BJ (cell line): Measurements from ENCODE around the gene CARD14. TPM values are rescaled to one million over a fixed set of nuclear protein-coding genes. Genes with fewer than 3 reads are reported as not detected.

ENCODE experiments used
- CTCF ChIA-PET: fragments of 350-600 bp; formaldehyde crosslinking; extraction: SDS; loops from one replicate; lab custom pipeline; 2021; ENCODE audit warnings: antibody characterized with exemption, inconsistent platforms; lab: Yijun Ruan, JAX
- POLR2A ChIA-PET: fragments of 300-600 bp; sonication (Branson Sonifier 250); formaldehyde crosslinking; extraction: SDS; loops from one replicate; lab custom pipeline; 2021; ENCODE audit warnings: antibody characterized with exemption; lab: Charles Lee
- DNase-seq: peaks from one replicate; pipeline ENCODE4 v3.0.0-alpha.2; 2011; ENCODE audit warnings: low read depth
- H3K27me3 ChIP-seq: 2 replicates; pipeline ENCODE4 v1.6.0; 2011; ENCODE audit warnings: low read length; ENCODE audit not compliant: control insufficient read depth, insufficient read depth
- H3K36me3 ChIP-seq: 2 replicates; pipeline ENCODE4 v1.5.1; 2011; ENCODE audit warnings: low read length; ENCODE audit not compliant: control insufficient read depth, insufficient read depth
- H3K4me3 ChIP-seq: 2 replicates; pipeline ENCODE4 v1.5.1; 2011; ENCODE audit warnings: low read depth, mild to moderate bottlenecking, control low read depth, low read length
- polyA plus RNA-seq: library from polyadenylated mRNA; depleted of rRNA; stranded (reverse); fragments of >200 nt; gene quantifications from 2 replicates; pipeline ENCODE4 v1.2.3, GENCODE V29; 2011
- TF ChIP-seq, protein P1 (sequence below): IDR thresholded peaks from 2 replicates; pipeline ENCODE4 v1.5.1; 2011; ENCODE audit warnings: low read depth, mild to moderate bottlenecking, control low read depth, inconsistent platforms, low read length, moderate library complexity; ENCODE audit not compliant: insufficient read depth

The CARD14 gene
- polyA plus RNA-seq, 1 experiment, result not detected

- POLR2A ChIA-PET, result no interaction called here
- Histone ChIP-seq H3K36me3 (no peaks in the 10 kb centered on the region), H3K4me3 (no peak overlapping the region), H3K27me3 (peaks cover 5% of the 10 kb centered on the region)
- DNase-seq, result no peak
- CTCF ChIA-PET, result interaction anchor here (1.1 to 2.1 kb wide), 4 partner anchors 8 to 105 kb away, joined by 3 to 8 read pairs (median 4); no protein-coding TSS in a partner anchor
- TF ChIP-seq, protein P1, sequence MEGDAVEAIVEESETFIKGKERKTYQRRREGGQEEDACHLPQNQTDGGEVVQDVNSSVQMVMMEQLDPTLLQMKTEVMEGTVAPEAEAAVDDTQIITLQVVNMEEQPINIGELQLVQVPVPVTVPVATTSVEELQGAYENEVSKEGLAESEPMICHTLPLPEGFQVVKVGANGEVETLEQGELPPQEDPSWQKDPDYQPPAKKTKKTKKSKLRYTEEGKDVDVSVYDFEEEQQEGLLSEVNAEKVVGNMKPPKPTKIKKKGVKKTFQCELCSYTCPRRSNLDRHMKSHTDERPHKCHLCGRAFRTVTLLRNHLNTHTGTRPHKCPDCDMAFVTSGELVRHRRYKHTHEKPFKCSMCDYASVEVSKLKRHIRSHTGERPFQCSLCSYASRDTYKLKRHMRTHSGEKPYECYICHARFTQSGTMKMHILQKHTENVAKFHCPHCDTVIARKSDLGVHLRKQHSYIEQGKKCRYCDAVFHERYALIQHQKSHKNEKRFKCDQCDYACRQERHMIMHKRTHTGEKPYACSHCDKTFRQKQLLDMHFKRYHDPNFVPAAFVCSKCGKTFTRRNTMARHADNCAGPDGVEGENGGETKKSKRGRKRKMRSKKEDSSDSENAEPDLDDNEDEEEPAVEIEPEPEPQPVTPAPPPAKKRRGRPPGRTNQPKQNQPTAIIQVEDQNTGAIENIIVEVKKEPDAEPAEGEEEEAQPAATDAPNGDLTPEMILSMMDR, result no peak
Observed at GRCh38 chr17:80187515-80187941, 17.7 kb downstream of the CARD14 start.

DNA sequence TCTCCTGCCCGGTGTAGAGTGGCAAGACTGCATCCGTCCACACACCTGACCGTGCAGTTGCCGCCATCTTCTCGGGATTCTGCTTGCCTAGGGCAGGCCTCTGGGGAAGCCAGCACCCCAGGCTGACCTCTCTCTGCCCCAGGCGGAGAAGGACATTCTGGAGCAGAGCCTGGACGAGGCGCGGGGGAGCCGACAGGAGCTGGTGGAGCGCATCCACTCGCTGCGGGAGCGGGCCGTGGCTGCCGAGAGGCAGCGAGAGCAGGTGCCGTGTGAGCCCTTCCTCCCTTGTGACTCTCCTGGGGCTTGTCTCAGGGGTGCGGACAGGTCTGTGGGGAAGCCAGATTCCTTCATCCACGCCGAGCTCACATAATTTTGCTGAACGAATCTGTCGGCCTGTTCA is 19.8 kb downstream of the CARD14 start:
- peaks cover 4% of the 10 kb centered on the region for H3K27me3 ChIP-seq
- TF ChIP-seq, protein P1, result no peak
- POLR2A ChIA-PET, result no interaction called here
- CTCF ChIA-PET, result interaction anchor here (0.6 kb wide), 1 partner anchor 87 kb away, joined by 4 read pairs; no protein-coding TSS in a partner anchor
- no peak for DNase-seq
- H3K36me3 ChIP-seq, result no peaks in the 10 kb centered on the region
- no peak overlapping the region for H3K4me3 ChIP-seq

DNA sequence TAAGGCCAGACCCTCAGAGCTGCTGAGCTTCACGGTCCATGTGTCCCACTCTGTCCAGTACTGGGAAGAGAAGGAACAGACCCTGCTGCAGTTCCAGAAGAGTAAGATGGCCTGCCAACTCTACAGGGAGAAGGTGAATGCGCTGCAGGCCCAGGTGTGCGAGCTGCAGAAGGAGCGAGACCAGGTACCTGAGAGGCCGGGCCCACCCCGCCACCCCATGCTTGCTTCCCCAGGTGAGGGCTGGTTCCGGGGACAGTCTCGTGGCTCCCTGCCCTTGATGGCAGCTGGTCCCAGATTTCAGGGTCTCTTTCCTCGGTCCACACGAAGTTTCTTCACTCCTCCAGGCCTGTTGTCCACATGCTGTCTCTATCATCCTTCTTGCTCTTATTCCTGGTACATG is 20.9 kb downstream of the CARD14 start:
- no peak for DNase-seq
- TF ChIP-seq, protein P1, result no peak
- no peaks in the 10 kb centered on the region for H3K36me3 ChIP-seq
- POLR2A ChIA-PET, result no interaction called here
- H3K27me3 ChIP-seq, result peaks cover 4% of the 10 kb centered on the region
- no peak overlapping the region for H3K4me3 ChIP-seq
- CTCF ChIA-PET, result no interaction called here

GRCh38 chr17:80191192-80191591 is 21.4 kb downstream of the CARD14 start:
- no peaks in the 10 kb centered on the region for H3K36me3 ChIP-seq
- peaks cover 4% of the 10 kb centered on the region for H3K27me3 ChIP-seq
- no peak for DNase-seq
- POLR2A ChIA-PET, result no interaction called here
- TF ChIP-seq, protein P1, result no peak
- H3K4me3 ChIP-seq, result no peak overlapping the region
- CTCF ChIA-PET, result interaction anchor here (0.7 to 1.0 kb wide), 3 partner anchors 61 to 108 kb away, joined by 3 read pairs; no protein-coding TSS in a partner anchor

GRCh38 chr17:80191865-80192661 is 22.2 kb downstream of the CARD14 start:
- ChIA-PET POLR2A (no interaction called here), CTCF (interaction anchor here (0.7 to 1.5 kb wide), 4 partner anchors 35 to 109 kb away, joined by 3 read pairs; no protein-coding TSS in a partner anchor)
- no peak for DNase-seq
- Histone ChIP-seq H3K36me3 (no peaks in the 10 kb centered on the region), H3K4me3 (no peak overlapping the region), H3K27me3 (peaks cover 4% of the 10 kb centered on the region)
- TF ChIP-seq, protein P1, result no peak
